GM23248 (cell line): ENCODE results near the gene ELOF1.

ENCODE experiments used
- EZH2 ChIP-seq: fragments of 200-600 bp; sonication (generic); IDR thresholded peaks from 2 replicates; pipeline ENCODE4 v1.6.1; 2018; ENCODE audit warnings: antibody characterized with exemption, mild to moderate bottlenecking; ENCODE audit not compliant: insufficient read depth, poor library complexity, severe bottlenecking
- EZH2phosphoT487 ChIP-seq: fragments of 200-600 bp; sonication (generic); IDR thresholded peaks from 2 replicates; pipeline ENCODE4 v1.6.1; 2018; ENCODE audit warnings: antibody characterized with exemption, moderate library complexity, mild to moderate bottlenecking, low read depth; ENCODE audit not compliant: insufficient read depth

- TF ChIP-seq EZH2 (no peak), EZH2phosphoT487 (no peak)
Measured at GRCh38 chr19:11558881-11559828, at the start of gene ELOF1.
